IMR-90 (cell line): ENCODE measurements around the gene FOSL2. TPM values are rescaled to one million over a fixed set of nuclear protein-coding genes. Genes with fewer than 3 reads are reported as not detected.

ENCODE experiments used
- ATAC-seq: fragments of 200-7000 bp; cut with Tn5 transposase; 2 replicates; pipeline ENCODE4 v1.9.1; 2020; ENCODE audit warnings: low read depth, mild to moderate bottlenecking, moderate library complexity
- BruUV-seq: library from RNA; stranded (reverse); fragments of 400-500 nt; replicated peaks from 2 replicates; lab custom pipeline; 2021; lab: Mats Ljungman, UMichigan
- CTCF ChIA-PET: fragments of 300-600 bp; formaldehyde crosslinking; extraction: SDS; loops from one replicate; lab custom pipeline; 2021; ENCODE audit warnings: antibody characterized with exemption; lab: Yijun Ruan, JAX
- POLR2A ChIA-PET: fragments of 300-600 bp; sonication (Branson Sonifier 250); formaldehyde crosslinking; loops from one replicate; lab custom pipeline; 2022; ENCODE audit warnings: antibody characterized with exemption; ENCODE audit not compliant: unreplicated experiment; lab: Charles Lee
- DNase-seq: peaks from one replicate; pipeline ENCODE4 v3.0.0; 2013
- H2AFZ ChIP-seq: replicated peaks from 2 replicates; pipeline ENCODE3; 2013; ENCODE audit warnings: low read length, mild to moderate bottlenecking; ENCODE audit not compliant: poor library complexity
- H2AK5ac ChIP-seq: 2 replicates; pipeline ENCODE4 v1.6.1; 2013; ENCODE audit warnings: low read depth, low read length, inconsistent platforms
- H2AK9ac ChIP-seq: replicated peaks from 2 replicates; pipeline ENCODE3; 2013; ENCODE audit warnings: mild to moderate bottlenecking, low read depth, low read length, moderate library complexity; ENCODE audit not compliant: poor library complexity
- H2BK120ac ChIP-seq: 2 replicates; pipeline ENCODE4 v1.6.1; 2013; ENCODE audit warnings: low read depth, low read length, inconsistent platforms
- H2BK15ac ChIP-seq: 3 replicates; pipeline ENCODE4 v1.6.1; 2013; ENCODE audit warnings: low read depth, low read length, inconsistent platforms
- H2BK20ac ChIP-seq: 2 replicates; pipeline ENCODE4 v1.6.1; 2013; ENCODE audit warnings: low read depth, mild to moderate bottlenecking, inconsistent platforms, low read length, moderate library complexity
- H2BK5ac ChIP-seq: 2 replicates; pipeline ENCODE4 v1.6.1; 2013; ENCODE audit warnings: mild to moderate bottlenecking, low read depth, low read length, inconsistent platforms; ENCODE audit not compliant: poor library complexity, severe bottlenecking
- H3K14ac ChIP-seq: replicated peaks from 2 replicates; pipeline ENCODE4 v1.6.1; 2013; ENCODE audit warnings: low read depth, low read length, inconsistent platforms
- H3K18ac ChIP-seq: 2 replicates; pipeline ENCODE4 v1.6.1; 2013; ENCODE audit warnings: low read depth, low read length, control low read depth
- H3K23ac ChIP-seq: 2 replicates; pipeline ENCODE4 v1.6.1; 2013; ENCODE audit warnings: low read depth, low read length, inconsistent platforms
- H3K27ac ChIP-seq: 2 replicates; pipeline ENCODE4 v1.5.1; 2013; ENCODE audit warnings: mild to moderate bottlenecking, control low read depth, low read length; ENCODE audit not compliant: insufficient read depth
- H3K27me3 ChIP-seq: 2 replicates; pipeline ENCODE4 v1.6.1; 2013; ENCODE audit warnings: low read length; ENCODE audit not compliant: control insufficient read depth, insufficient read depth
- H3K36me3 ChIP-seq: 2 replicates; pipeline ENCODE4 v1.6.1; 2013; ENCODE audit warnings: low read length, mixed read lengths; ENCODE audit not compliant: control insufficient read depth, insufficient read depth
- H3K4ac ChIP-seq: 2 replicates; pipeline ENCODE4 v1.6.1; 2013; ENCODE audit warnings: low read depth, low read length, inconsistent platforms
- H3K4me1 ChIP-seq: 2 replicates; pipeline ENCODE4 v1.6.1; 2013; ENCODE audit warnings: low read length, mixed read lengths; ENCODE audit not compliant: control insufficient read depth, insufficient read depth
- H3K4me2 ChIP-seq: 2 replicates; pipeline ENCODE4 v1.6.1; 2013; ENCODE audit warnings: low read depth, mild to moderate bottlenecking, control low read depth, low read length, moderate library complexity
- H3K4me3 ChIP-seq: 2 replicates; pipeline ENCODE4 v1.5.1; 2013; ENCODE audit warnings: low read depth, mild to moderate bottlenecking, control low read depth, low read length, moderate library complexity; ENCODE audit not compliant: insufficient read depth
- H3K56ac ChIP-seq: 2 replicates; pipeline ENCODE4 v1.6.1; 2013; ENCODE audit warnings: low read length, inconsistent platforms; ENCODE audit not compliant: insufficient read depth; ENCODE audit errors: extremely low read depth
- H3K79me1 ChIP-seq, 2 experiments: 2 replicates each; pipeline ENCODE4 v1.6.1; 2013; ENCODE audit warnings: low read length in 2 of 2, inconsistent platforms in 1 of 2, low read depth in 1 of 2
- H3K9ac ChIP-seq: 2 replicates; pipeline ENCODE4 v1.6.1; 2013; ENCODE audit warnings: low read depth, low read length, control low read depth
- H3K9me1 ChIP-seq: 2 replicates; pipeline ENCODE4 v1.6.1; 2013; ENCODE audit warnings: low read length, inconsistent platforms; ENCODE audit not compliant: insufficient read depth
- H3K9me3 ChIP-seq: 2 replicates; pipeline ENCODE4 v1.6.1; 2013; ENCODE audit warnings: low read length; ENCODE audit not compliant: control insufficient read depth, insufficient read depth
- H4K20me1 ChIP-seq: 2 replicates; pipeline ENCODE4 v1.6.1; 2013; ENCODE audit warnings: low read length, inconsistent platforms; ENCODE audit not compliant: insufficient read depth
- H4K5ac ChIP-seq: 2 replicates; pipeline ENCODE4 v1.6.1; 2013; ENCODE audit warnings: mild to moderate bottlenecking, low read depth, low read length, control low read depth
- H4K8ac ChIP-seq, 2 experiments: 2 replicates each; pipeline ENCODE4 v1.6.1; 2013; ENCODE audit warnings: low read depth in 2 of 2, low read length in 2 of 2, control low read depth in 1 of 2, inconsistent platforms in 1 of 2
- H4K91ac ChIP-seq: 2 replicates; pipeline ENCODE4 v1.6.1; 2013; ENCODE audit warnings: low read depth, low read length, inconsistent platforms; ENCODE audit not compliant: insufficient read depth
- MAFK ChIP-seq: IDR thresholded peaks from 2 replicates; pipeline ENCODE4 v1.6.1; 2012; ENCODE audit warnings: low read depth, low read length, improper control_type of control experiment
- MAZ ChIP-seq: IDR thresholded peaks from 2 replicates; pipeline ENCODE4 v1.6.1; 2012; ENCODE audit warnings: low read depth, mild to moderate bottlenecking, low read length, improper control_type of control experiment, moderate library complexity, borderline replicate concordance
- MXI1 ChIP-seq: IDR thresholded peaks from 2 replicates; pipeline ENCODE4 v1.6.1; 2012; ENCODE audit warnings: low read depth, mild to moderate bottlenecking, low read length, moderate library complexity, borderline replicate concordance
- POLR2A ChIP-seq: IDR thresholded peaks from 2 replicates; pipeline ENCODE4 v1.6.1; 2012; ENCODE audit warnings: mild to moderate bottlenecking, low read depth, low read length
- WGBS, 2 experiments: methylation state at CpG; one replicate each; pipeline versions ENCODE4 v1.1.5 to v1.1.7; 2013; ENCODE audit warnings: missing lambda C conversion rate in 2 of 2; ENCODE audit not compliant: insufficient read length in 1 of 2; ENCODE audit errors: extremely low coverage in 2 of 2; 5-methylcytosine and 5-hydroxymethylcytosine counted together
- dilution Hi-C: fragments of 300-500 bp; cut with HindIII; formaldehyde crosslinking; loops from one replicate; pipeline ENCODE4 v1.14.3; 2018; ENCODE audit warnings: low sequenced_read_pairs; ENCODE audit not compliant: unreplicated experiment
- in situ Hi-C: fragments of 300-500 bp; cut with MboI; formaldehyde crosslinking; loops from 3 replicates; pipeline ENCODE4 v1.14.3; 2019; ENCODE audit warnings: low sequenced_read_pairs, inconsistent platforms, mixed read lengths
- intact Hi-C: fragments of 100-400 bp; cut with micrococcal nuclease; formaldehyde crosslinking; loops from 2 replicates; pipeline ENCODE4 v1.10.0; 2022
- polyA plus RNA-seq, 3 experiments: library from polyadenylated mRNA; depleted of rRNA; stranded (reverse); fragments of >200 nt; gene quantifications; 2 replicates each; pipeline ENCODE4 v1.2.3, GENCODE V29; 2012; ENCODE audit warnings: low replicate concordance in 1 of 3
- total RNA-seq: library from RNA; depleted of rRNA; stranded (reverse); fragments of >200 nt; gene quantifications from 2 replicates; pipeline ENCODE4 v1.2.3, GENCODE V29; 2012

Gene FOSL2
- total and polyA plus RNA-seq, 2 of the 4 experiments (the other 2 are of a cell fraction), result 31.4 to 46.3 TPM

DNA sequence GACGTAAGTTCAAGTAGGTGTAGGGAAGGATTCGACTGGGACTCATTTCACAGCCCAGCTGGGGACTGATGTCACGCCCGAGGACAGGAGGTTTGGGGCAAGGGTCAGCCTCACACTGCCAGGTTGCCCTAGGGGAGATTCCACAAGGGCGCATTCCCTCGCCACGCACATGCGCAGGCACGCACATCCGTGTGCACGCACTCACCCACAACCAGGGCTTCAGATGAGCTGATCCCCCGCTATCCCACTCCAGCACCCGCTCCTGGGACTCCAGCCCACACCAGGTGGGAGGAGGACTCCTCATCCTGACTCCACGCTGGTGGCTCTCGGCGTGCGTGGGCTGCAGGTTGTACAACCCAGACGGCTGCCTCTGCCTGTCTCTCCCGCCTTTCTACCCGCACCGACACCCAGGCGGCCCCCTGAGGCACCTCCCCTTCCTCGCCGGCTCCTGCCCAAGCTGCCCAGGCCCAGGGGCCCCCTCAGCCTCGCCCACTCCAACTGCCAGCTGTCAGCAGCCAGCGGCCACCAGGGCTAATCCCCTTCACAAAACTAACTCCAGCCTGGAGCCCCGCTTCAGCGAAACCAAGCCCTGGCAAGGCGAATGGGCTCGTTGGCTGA is 47.8 kb upstream of the FOSL2 start:
- Histone ChIP-seq H4K91ac (no peak overlapping the region; the same call in 1 of the 2 replicates), H3K4me1 (peaks cover 19% of the 10 kb centered on the region), H3K9me3 (no peaks in the 10 kb centered on the region), H3K9ac (no peak overlapping the region), H3K79me1 (no peaks in the 10 kb centered on the region), H3K4ac (peak overlapping the region; percentile 27), H3K27me3 (no peaks in the 10 kb centered on the region), H2AFZ (no peak overlapping the region), H3K56ac (no peak overlapping the region), H3K9me1 (peaks cover 13% of the 10 kb centered on the region; the same call in 1 of the 2 replicates), H2AK9ac (no peak overlapping the region), H2BK5ac (no peak overlapping the region), H2BK15ac (peak overlapping the region; percentile 69; the same call in 1 of the 3 replicates), H3K36me3 (no peaks in the 10 kb centered on the region), H2AK5ac (peak overlapping the region; percentile 40), H3K27ac (no peak overlapping the region), H3K23ac (no peak overlapping the region), H4K8ac (no peak overlapping the region), H3K4me2 (no peak overlapping the region), H3K4me3 (no peak overlapping the region), H2BK120ac (peak overlapping the region; percentile 3), H3K14ac (no peak overlapping the region), H4K5ac (no peak overlapping the region), H2BK20ac (0 out of 2 replicates have a peak overlapping the region, but pooled peaks have one; percentile 5), H4K20me1 (no peaks in the 10 kb centered on the region), H3K18ac (peak overlapping the region; percentile 2; the same call in 1 of the 2 replicates)
- 89% methylated on average over 16 of the region's 30 CpGs; no CpG with 5 or more reads in 1 of the 2 experiments for WGBS, 2 experiments
- DNase-seq (no peak), ATAC-seq (no peak)
- dilution Hi-C loops, result no loop called here
- TF ChIP-seq MAZ, result no peak
- TF ChIP-seq POLR2A, result no peak
- TF ChIP-seq MAFK, result no peak
- TF ChIP-seq MXI1, result no peak
- intact Hi-C loops, result no loop called here
- CTCF ChIA-PET, result no interaction called here
- in situ Hi-C loops, result no loop called here
- POLR2A ChIA-PET, result no interaction called here
- no TSS peak for BruUV-seq
